ENCODE data around the gene ERBB4.

Gene ERBB4

GRCh38 chr2:212387146-212387545 is 151.5 kb downstream of the ERBB4 start:
- H3K27ac ChIP-seq, result no peak overlapping the region
- TF ChIP-seq ZFX (IDR thresholded peaks at IDR 0.05; ENCODE audit: borderline replicate concordance) (no peak), CTCF (IDR thresholded peaks at IDR 0.05) (no peak)

- no peak overlapping the region for H3K27ac ChIP-seq
These were observed 153.4 kb downstream of the ERBB4 start for GRCh38 chr2:212385241-212385640.

GRCh38 chr2:212384027-212384426 is 154.6 kb downstream of the ERBB4 start:
- TF ChIP-seq CTCF (IDR thresholded peaks at IDR 0.05), result no peak
- TF ChIP-seq ZFX (IDR thresholded peaks at IDR 0.05; ENCODE audit: borderline replicate concordance), result no peak
- no peak overlapping the region for H3K27ac ChIP-seq

More at GRCh38 chr2:212385241-212385640, 153.4 kb downstream of the ERBB4 start:
- TF ChIP-seq ZFX (IDR thresholded peaks at IDR 0.05; ENCODE audit: borderline replicate concordance), result no peak
- TF ChIP-seq CTCF (IDR thresholded peaks at IDR 0.05), result no peak

GRCh38 chr2:212381428-212382102 is 157.0 kb downstream of the ERBB4 start:
- TF ChIP-seq ZFX (IDR thresholded peaks at IDR 0.05; ENCODE audit: borderline replicate concordance) (no peak), CTCF (IDR thresholded peaks at IDR 0.05) (no peak)
- H3K27ac ChIP-seq, result no peak overlapping the region

GRCh38 chr2:212379103-212379502 is 159.5 kb downstream of the ERBB4 start:
- no peak for TF ChIP-seq ZFX (IDR thresholded peaks at IDR 0.05; ENCODE audit: borderline replicate concordance)
- no peak for TF ChIP-seq CTCF (IDR thresholded peaks at IDR 0.05)
- H3K27ac ChIP-seq, result no peak overlapping the region

GRCh38 chr2:212367431-212367830 is 171.2 kb downstream of the ERBB4 start:
- no peak overlapping the region for H3K27ac ChIP-seq
- no peak for TF ChIP-seq CTCF (IDR thresholded peaks at IDR 0.05)
- TF ChIP-seq ZFX (IDR thresholded peaks at IDR 0.05; ENCODE audit: borderline replicate concordance), result no peak

GRCh38 chr2:212364112-212364985 is 174.3 kb downstream of the ERBB4 start:
- H3K27ac ChIP-seq, result no peak overlapping the region
- no peak for TF ChIP-seq CTCF (IDR thresholded peaks at IDR 0.05)
- TF ChIP-seq ZFX (IDR thresholded peaks at IDR 0.05; ENCODE audit: borderline replicate concordance), result no peak

Measured in 22Rv1 (cell line).